HFFc6 (cell line): ENCODE results near the gene SLC37A3. TPM values are rescaled to one million over a fixed set of nuclear protein-coding genes. Genes with fewer than 3 reads are reported as not detected.

ENCODE experiments used
- DNase-seq: peaks from one replicate; pipeline ENCODE4 v3.0.0-alpha.2; 2018
- H3K27ac Mint-ChIP-seq: 2 replicates; pipeline ENCODE4 v1.8.0; 2020; ENCODE audit warnings: mild to moderate bottlenecking, mixed read lengths
- H3K27me3 Mint-ChIP-seq: 2 replicates; pipeline ENCODE4 v1.8.0; 2021; ENCODE audit warnings: mild to moderate bottlenecking, moderate library complexity, mixed read lengths; ENCODE audit not compliant: insufficient read depth
- H3K36me3 Mint-ChIP-seq: 2 replicates; pipeline ENCODE4 v1.8.0; 2021; ENCODE audit warnings: low read depth, mixed read lengths
- H3K4me1 Mint-ChIP-seq: 2 replicates; pipeline ENCODE4 v1.8.0; 2020; ENCODE audit warnings: low read depth, mixed read lengths
- H3K4me3 Mint-ChIP-seq: 2 replicates; pipeline ENCODE4 v1.8.0; 2020; ENCODE audit warnings: mild to moderate bottlenecking, moderate library complexity, mixed read lengths
- H3K9me3 Mint-ChIP-seq: 2 replicates; pipeline ENCODE4 v1.8.0; 2020; ENCODE audit warnings: mild to moderate bottlenecking, mixed read lengths
- total RNA-seq, 6 experiments: library from RNA; stranded (reverse); fragmentation: NEBNext Ultra II Directional; extraction: Animal tissue kit (Norgen Biotek cat#: 25700); gene quantifications; 2 replicates in 1 of 6; 3 replicates in 5 of 6; pipeline ENCODE4 v1.2.3, GENCODE V29; 2021
- TF ChIP-seq, protein P1 (sequence below): fragments of 200-600 bp; sonication (generic); IDR thresholded peaks from 2 replicates; pipeline ENCODE4 v1.5.0; 2021; ENCODE audit warnings: antibody characterized with exemption, mild to moderate bottlenecking

SLC37A3 gene
- total RNA-seq, 6 experiments from 2014 or later = 26.3 to 32.8 (median 27.1) TPM

DNA sequence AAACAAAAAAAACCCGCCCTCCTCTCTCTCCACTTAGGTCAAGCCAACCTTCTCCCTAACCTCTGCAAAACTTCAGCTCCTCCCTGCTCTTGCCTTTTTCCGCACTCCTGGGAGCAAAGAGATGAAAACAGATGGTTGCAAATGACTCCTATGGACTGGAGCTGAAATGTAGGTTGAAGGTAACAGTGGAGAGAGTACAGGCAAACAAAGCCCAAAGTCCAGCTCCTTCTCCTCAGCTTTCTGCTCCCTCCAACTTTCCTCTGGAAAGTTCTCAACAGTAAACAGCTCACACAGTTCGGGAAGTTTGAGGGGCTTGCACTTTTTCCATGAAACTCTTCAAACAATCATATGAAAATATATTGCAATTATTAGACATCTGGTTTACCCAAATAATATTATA lies 90.3 kb downstream of the SLC37A3 start:
- TF ChIP-seq, protein P1, sequence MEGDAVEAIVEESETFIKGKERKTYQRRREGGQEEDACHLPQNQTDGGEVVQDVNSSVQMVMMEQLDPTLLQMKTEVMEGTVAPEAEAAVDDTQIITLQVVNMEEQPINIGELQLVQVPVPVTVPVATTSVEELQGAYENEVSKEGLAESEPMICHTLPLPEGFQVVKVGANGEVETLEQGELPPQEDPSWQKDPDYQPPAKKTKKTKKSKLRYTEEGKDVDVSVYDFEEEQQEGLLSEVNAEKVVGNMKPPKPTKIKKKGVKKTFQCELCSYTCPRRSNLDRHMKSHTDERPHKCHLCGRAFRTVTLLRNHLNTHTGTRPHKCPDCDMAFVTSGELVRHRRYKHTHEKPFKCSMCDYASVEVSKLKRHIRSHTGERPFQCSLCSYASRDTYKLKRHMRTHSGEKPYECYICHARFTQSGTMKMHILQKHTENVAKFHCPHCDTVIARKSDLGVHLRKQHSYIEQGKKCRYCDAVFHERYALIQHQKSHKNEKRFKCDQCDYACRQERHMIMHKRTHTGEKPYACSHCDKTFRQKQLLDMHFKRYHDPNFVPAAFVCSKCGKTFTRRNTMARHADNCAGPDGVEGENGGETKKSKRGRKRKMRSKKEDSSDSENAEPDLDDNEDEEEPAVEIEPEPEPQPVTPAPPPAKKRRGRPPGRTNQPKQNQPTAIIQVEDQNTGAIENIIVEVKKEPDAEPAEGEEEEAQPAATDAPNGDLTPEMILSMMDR = no peak
- Mint-ChIP-seq H3K9me3 (peaks cover 10% of the 10 kb centered on the region; the same call in 1 of the 2 replicates), H3K27me3 (peaks cover 18% of the 10 kb centered on the region), H3K27ac (no peak overlapping the region), H3K4me3 (no peak overlapping the region), H3K36me3 (peaks cover 12% of the 10 kb centered on the region; the same call in 1 of the 2 replicates), H3K4me1 (peaks cover 5% of the 10 kb centered on the region; the same call in 1 of the 2 replicates)
- no peak for DNase-seq

GRCh38 chr7:140304191-140304799 lies 94.0 kb downstream of the SLC37A3 start:
- Mint-ChIP-seq H3K27me3 (peaks cover 17% of the 10 kb centered on the region), H3K4me3 (no peak overlapping the region), H3K9me3 (no peaks in the 10 kb centered on the region), H3K36me3 (no peaks in the 10 kb centered on the region), H3K27ac (no peak overlapping the region), H3K4me1 (no peaks in the 10 kb centered on the region)
- DNase-seq = no peak
- TF ChIP-seq, protein P1 = peak; percentile 36

- H3K9me3 Mint-ChIP-seq = no peaks in the 10 kb centered on the region
- no peaks in the 10 kb centered on the region for H3K4me1 Mint-ChIP-seq
- H3K27me3 Mint-ChIP-seq = peaks cover 11% of the 10 kb centered on the region
- no peak overlapping the region for H3K27ac Mint-ChIP-seq
- no peak overlapping the region for H3K4me3 Mint-ChIP-seq
- no peaks in the 10 kb centered on the region for H3K36me3 Mint-ChIP-seq
- DNase-seq = no peak
- TF ChIP-seq, protein P1 = no peak
These were observed 97.8 kb downstream of the SLC37A3 start for GRCh38 chr7:140300243-140301136.

GRCh38 chr7:140298213-140298612 lies 100.1 kb downstream of the SLC37A3 start:
- no peak for DNase-seq
- no peaks in the 10 kb centered on the region for H3K9me3 Mint-ChIP-seq
- peaks cover 21% of the 10 kb centered on the region for H3K27me3 Mint-ChIP-seq
- no peak overlapping the region for H3K27ac Mint-ChIP-seq
- H3K36me3 Mint-ChIP-seq = no peaks in the 10 kb centered on the region
- H3K4me1 Mint-ChIP-seq = no peaks in the 10 kb centered on the region
- TF ChIP-seq, protein P1 = no peak
- no peak overlapping the region for H3K4me3 Mint-ChIP-seq

- TF ChIP-seq, protein P1 = no peak
- Mint-ChIP-seq H3K4me3 (no peak overlapping the region), H3K27me3 (peaks cover 21% of the 10 kb centered on the region), H3K4me1 (no peaks in the 10 kb centered on the region), H3K36me3 (no peaks in the 10 kb centered on the region), H3K9me3 (no peaks in the 10 kb centered on the region), H3K27ac (no peak overlapping the region)
- DNase-seq = no peak
These were observed 101.1 kb downstream of the SLC37A3 start for GRCh38 chr7:140297192-140297591.
